PFSK-1 (cell line): ENCODE data around the gene KIAA0040.

Experiments
- POLR2AphosphoS5 ChIP-seq: IDR thresholded peaks from 2 replicates; pipeline ENCODE4 v1.6.1; 2012; ENCODE audit warnings: low read depth, mild to moderate bottlenecking, control low read depth, low read length, moderate library complexity
- REST ChIP-seq, 2 experiments: IDR thresholded peaks; 2 replicates each; pipeline versions ENCODE4 v1.6.1 to v1.8.0; 2011 to 2012; ENCODE audit warnings: low read depth in 2 of 2, low read length in 2 of 2, control low read depth in 1 of 2, inconsistent platforms in 1 of 2, mild to moderate bottlenecking in 1 of 2, moderate library complexity in 1 of 2; ENCODE audit not compliant: insufficient read depth in 1 of 2
- TAF1 ChIP-seq: IDR thresholded peaks from 2 replicates; pipeline ENCODE4 v1.6.1; 2012; ENCODE audit warnings: low read length, control low read depth, borderline replicate concordance; ENCODE audit not compliant: insufficient read depth

- TF ChIP-seq REST (IDR thresholded peaks at IDR 0.05; ENCODE audit: insufficient read depth in 1 of 2, low read depth in 2 of 2, low read length in 2 of 2), result no peak
- no peak for TF ChIP-seq TAF1
- TF ChIP-seq POLR2AphosphoS5, result no peak
Measured at GRCh38 chr1:175174309-175175102, 18.1 kb downstream of the KIAA0040 start.
